NCI-H1105 treated with DMSO at 0.1 percent for 48 hours (cell line): Measurements from ENCODE around the gene SMIM45.
"Not testable (repeated sequence)": the region's sequence is repeated elsewhere in the genome, so short reads cannot be mapped to it uniquely, and the experiment has no call there.

Source experiments
- DNase-seq: peaks from one replicate; lab custom pipeline; 2025; lab: John Stamatoyannopoulos, UW

The SMIM45 gene

GRCh38 chr22:41935015-41935351, 17.0 kb upstream of the SMIM45 start:
- DNase-seq: no peak

- DNase-seq: no peak
Observed at GRCh38 chr22:41935509-41935908, 16.4 kb upstream of the SMIM45 start.

GRCh38 chr22:41936894-41937169, 15.1 kb upstream of the SMIM45 start:
- DNase-seq: no peak

GRCh38 chr22:41939981-41940831, 11.7 kb upstream of the SMIM45 start:
- DNase-seq: peak; percentile 20

- DNase-seq: peak; percentile 31
Observed at GRCh38 chr22:41940832-41941765, 10.9 kb upstream of the SMIM45 start.

GRCh38 chr22:41943661-41944209, 8.2 kb upstream of the SMIM45 start:
- no peak for DNase-seq

GRCh38 chr22:41946629-41947423, 5.1 kb upstream of the SMIM45 start, which contains the start of gene CENPM:
Gene CENPM, minus strand, starts transcription at chr22:41947152. Its CDS starts 76 bp downstream, at chr22:41947076.
- peak; percentile 96 for DNase-seq

- DNase-seq: no peak
Observed at GRCh38 chr22:41947424-41948080, 4.4 kb upstream of the SMIM45 start.

GRCh38 chr22:41948142-41948541, 3.8 kb upstream of the SMIM45 start:
- DNase-seq: no peak

GRCh38 chr22:41948928-41949296, 3.0 kb upstream of the SMIM45 start:
- DNase-seq: not testable (repeated sequence)

GRCh38 chr22:41949297-41949965, 2.5 kb upstream of the SMIM45 start:
- no peak for DNase-seq

- DNase-seq: no peak
Observed at GRCh38 chr22:41952713-41953112, 763 bp downstream of the SMIM45 start.

- DNase-seq: no peak
Observed at GRCh38 chr22:41957941-41958556, 6.1 kb downstream of the SMIM45 start.

GRCh38 chr22:41963453-41964111, 11.6 kb downstream of the SMIM45 start:
- DNase-seq: no peak

- no peak for DNase-seq
Observed at GRCh38 chr22:41964112-41964491, 12.2 kb downstream of the SMIM45 start.

- DNase-seq: no peak
Observed at GRCh38 chr22:41966225-41966606, 14.3 kb downstream of the SMIM45 start.

- peak; percentile 5 for DNase-seq
Observed at GRCh38 chr22:41966607-41967240, 14.8 kb downstream of the SMIM45 start.

GRCh38 chr22:41968601-41969000, 16.7 kb downstream of the SMIM45 start:
- DNase-seq: peak; percentile 27

- no peak for DNase-seq
Observed at GRCh38 chr22:41969110-41969646, 17.2 kb downstream of the SMIM45 start, which contains the start of gene SEPTIN3. Gene SEPTIN3, plus strand, starts transcription at chr22:41969443. Its CDS starts 2,050 bp downstream, at chr22:41971493.
